Measurements from ENCODE around the gene RIMBP2.

DNA sequence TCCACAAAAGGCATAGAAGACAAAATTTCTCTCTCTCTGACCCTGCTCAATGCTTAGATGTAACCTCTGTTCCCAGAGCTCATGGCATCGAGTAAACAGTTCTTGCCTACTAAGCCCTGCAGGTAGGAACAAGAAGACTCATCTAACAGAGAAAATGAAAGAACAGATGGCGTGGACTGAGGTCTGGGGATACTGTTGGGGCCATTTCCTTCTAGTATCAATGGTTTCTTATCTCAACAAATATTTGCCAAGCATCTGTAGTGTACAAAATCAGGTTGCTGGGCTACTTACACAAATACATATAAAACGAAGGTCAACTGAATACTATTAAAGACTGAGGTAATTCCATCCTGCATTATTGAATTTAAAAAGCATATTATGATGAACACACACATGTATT is 93.3 kb downstream of the RIMBP2 start:
- TF ChIP-seq TAF1 (IDR thresholded peaks at IDR 0.05; ENCODE audit: borderline replicate concordance, low read depth, low read length): no peak
- TF ChIP-seq POLR2A (IDR thresholded peaks at IDR 0.05; ENCODE audit: low read depth, low read length): no peak
- no peak for TF ChIP-seq POLR2AphosphoS5 (IDR thresholded peaks at IDR 0.05; ENCODE audit: low read depth, low read length)

Data from GM12892 (cell line).